H1 (cell line): Measurements from ENCODE around the gene FNDC1. TPM values are rescaled to one million over a fixed set of nuclear protein-coding genes. Genes with fewer than 3 reads are reported as not detected.

Experiments
- CTCF ChIA-PET: fragments of 300-600 bp; sonication (Branson Sonifier 250); formaldehyde crosslinking; loops from one replicate; lab custom pipeline; 2021; ENCODE audit not compliant: partially characterized antibody; lab: Charles Lee
- POLR2A ChIA-PET: fragments of 300-600 bp; sonication (Branson Sonifier 250); formaldehyde crosslinking; loops from one replicate; lab custom pipeline; 2021; ENCODE audit warnings: inconsistent platforms; ENCODE audit not compliant: partially characterized antibody; lab: Charles Lee
- DNase-seq, 2 experiments: peaks; one replicate each; pipeline versions ENCODE4 v3.0.0 to v3.0.0-alpha.2; 2010 to 2022; ENCODE audit warnings: low spot score in 2 of 2, low read depth in 1 of 2, mixed read lengths in 1 of 2
- FAIRE-seq: peaks from 2 replicates; lab custom pipeline; 2011; peaks lifted over from hg19 to GRCh38; lab: Jason Lieb, UNC
- H2AFZ ChIP-seq: 2 replicates; pipeline ENCODE4 v1.8.1; 2012; ENCODE audit warnings: low read length, inconsistent platforms
- H2AK5ac ChIP-seq: 2 replicates; pipeline ENCODE4 v1.6.1; 2013; ENCODE audit warnings: low read depth, low read length
- H2BK120ac ChIP-seq: replicated peaks from 2 replicates; pipeline ENCODE3; 2013; ENCODE audit warnings: low read depth, low read length, inconsistent platforms
- H2BK12ac ChIP-seq: 2 replicates; pipeline ENCODE4 v1.6.1; 2013; ENCODE audit warnings: low read depth, low read length
- H2BK15ac ChIP-seq: 2 replicates; pipeline ENCODE4 v1.6.1; 2013; ENCODE audit warnings: low read length
- H2BK20ac ChIP-seq: 2 replicates; pipeline ENCODE4 v1.6.1; 2013; ENCODE audit warnings: low read length
- H2BK5ac ChIP-seq: 2 replicates; pipeline ENCODE4 v1.6.1; 2013; ENCODE audit warnings: low read depth, low read length
- H3K14ac ChIP-seq: 2 replicates; pipeline ENCODE4 v1.6.1; 2013; ENCODE audit warnings: inconsistent platforms; ENCODE audit not compliant: insufficient read length
- H3K18ac ChIP-seq: 2 replicates; pipeline ENCODE4 v1.6.1; 2013; ENCODE audit warnings: low read length; ENCODE audit errors: extremely low read depth
- H3K23ac ChIP-seq: 2 replicates; pipeline ENCODE4 v1.6.1; 2013; ENCODE audit warnings: inconsistent platforms; ENCODE audit not compliant: insufficient read length
- H3K23me2 ChIP-seq: 2 replicates; pipeline ENCODE4 v1.6.1; 2013; ENCODE audit warnings: low read depth, low read length
- H3K27ac ChIP-seq: 2 replicates; pipeline ENCODE4 v1.6.1; 2011; ENCODE audit warnings: low read depth, low read length, inconsistent platforms
- H3K27me3 ChIP-seq, 4 experiments: replicated peaks in 1 of 4; 1 replicate in 1 of 4; 2 replicates in 3 of 4; pipeline versions ENCODE4 v1.6.1 to v1.8.1; 2011 to 2013; ENCODE audit warnings: low read length in 3 of 4, mild to moderate bottlenecking in 3 of 4, inconsistent platforms in 2 of 4, mixed read lengths in 2 of 4, moderate library complexity in 1 of 4; ENCODE audit not compliant: control insufficient read depth in 3 of 4, insufficient read depth in 3 of 4; ENCODE audit errors: extremely low read depth in 1 of 4
- H3K36me3 ChIP-seq, 4 experiments: 2 replicates each; pipeline versions ENCODE4 v1.6.1 to v1.8.1; 2011 to 2013; ENCODE audit warnings: mild to moderate bottlenecking in 4 of 4, low read length in 3 of 4, moderate library complexity in 2 of 4, control low read depth in 1 of 4, inconsistent platforms in 1 of 4; ENCODE audit not compliant: insufficient read depth in 4 of 4, control insufficient read depth in 2 of 4
- H3K4ac ChIP-seq: replicated peaks from 2 replicates; pipeline ENCODE3; 2013; ENCODE audit warnings: low read length, low read depth, mixed read lengths, inconsistent platforms; ENCODE audit not compliant: insufficient read length
- H3K4me1 ChIP-seq, 4 experiments: replicated peaks in 1 of 4; 1 replicate in 1 of 4; 2 replicates in 3 of 4; pipeline versions ENCODE4 v1.6.1 to v1.8.1; 2011 to 2013; ENCODE audit warnings: low read length in 3 of 4, inconsistent platforms in 2 of 4, mixed read lengths in 1 of 4; ENCODE audit not compliant: insufficient read depth in 4 of 4, control insufficient read depth in 3 of 4
- H3K4me2 ChIP-seq, 2 experiments: 2 replicates each; pipeline versions ENCODE4 v1.6.1 to v1.8.1; 2011 to 2013; ENCODE audit warnings: low read depth in 2 of 2, low read length in 2 of 2, control low read depth in 1 of 2, inconsistent platforms in 1 of 2, mild to moderate bottlenecking in 1 of 2; ENCODE audit not compliant: insufficient read depth in 1 of 2
- H3K4me3 ChIP-seq, 4 experiments: fragments of 200-600, 300-600 bp in 1 of 4; sonication (generic), shearing (Covaris generic), sonication (Bioruptor Twin) in 1 of 4; 2 replicates each; pipeline versions ENCODE4 v1.5.1 to v1.8.1; 2011 to 2016; ENCODE audit warnings: low read length in 4 of 4, low read depth in 3 of 4, control low read depth in 2 of 4, inconsistent platforms in 2 of 4, mild to moderate bottlenecking in 2 of 4, mixed read lengths in 1 of 4, moderate library complexity in 1 of 4; ENCODE audit not compliant: insufficient read depth in 2 of 4; ENCODE audit errors: extremely low read depth in 1 of 4
- H3K56ac ChIP-seq: replicated peaks from 2 replicates; pipeline ENCODE3; 2013; ENCODE audit warnings: low read depth, mild to moderate bottlenecking, mixed read lengths, low read length, inconsistent platforms; ENCODE audit not compliant: insufficient read length
- H3K79me1 ChIP-seq: 2 replicates; pipeline ENCODE4 v1.6.1; 2013; ENCODE audit warnings: low read depth, low read length, control low read depth
- H3K79me2 ChIP-seq, 2 experiments: 2 replicates each; pipeline versions ENCODE4 v1.6.1 to v1.8.1; 2012 to 2013; ENCODE audit warnings: low read length in 2 of 2, mild to moderate bottlenecking in 2 of 2, inconsistent platforms in 1 of 2; ENCODE audit not compliant: insufficient read depth in 2 of 2, control insufficient read depth in 1 of 2
- H3K9ac ChIP-seq, 4 experiments: replicated peaks in 1 of 4; 1 replicate in 1 of 4; 2 replicates in 3 of 4; pipeline versions ENCODE4 v1.6.1 to v1.8.1; 2011 to 2013; ENCODE audit warnings: low read depth in 3 of 4, low read length in 3 of 4, control low read depth in 2 of 4, mild to moderate bottlenecking in 2 of 4, moderate library complexity in 2 of 4, inconsistent platforms in 1 of 4; ENCODE audit errors: extremely low read depth in 1 of 4
- H3K9me3 ChIP-seq, 2 experiments: 2 replicates each; pipeline versions ENCODE4 v1.6.1 to v1.8.1; 2012 to 2013; ENCODE audit warnings: mild to moderate bottlenecking in 2 of 2, moderate library complexity in 2 of 2, control low read depth in 1 of 2, inconsistent platforms in 1 of 2, low read depth in 1 of 2, low read length in 1 of 2, mixed read lengths in 1 of 2; ENCODE audit not compliant: insufficient read depth in 2 of 2
- H4K20me1 ChIP-seq, 2 experiments: replicated peaks in 1 of 2; 2 replicates each; pipeline versions ENCODE3 to v1.8.1; 2011 to 2013; ENCODE audit warnings: inconsistent platforms in 2 of 2, low read length in 2 of 2, mild to moderate bottlenecking in 1 of 2; ENCODE audit not compliant: insufficient read depth in 2 of 2, control insufficient read depth in 1 of 2
- H4K5ac ChIP-seq: 2 replicates; pipeline ENCODE4 v1.6.1; 2013; ENCODE audit warnings: low read length, low read depth, mixed read lengths, inconsistent platforms; ENCODE audit not compliant: insufficient read length
- H4K8ac ChIP-seq: 2 replicates; pipeline ENCODE4 v1.8.0; 2013; ENCODE audit warnings: mild to moderate bottlenecking, moderate library complexity, low read length, inconsistent platforms; ENCODE audit not compliant: insufficient read depth; ENCODE audit errors: extremely low read depth
- H4K91ac ChIP-seq: replicated peaks from 2 replicates; pipeline ENCODE3; 2013; ENCODE audit warnings: low read length, mixed read lengths, inconsistent platforms; ENCODE audit not compliant: insufficient read length
- CTBP2 ChIP-seq: IDR thresholded peaks from 2 replicates; pipeline ENCODE4 v1.7.0; 2011; ENCODE audit warnings: borderline replicate concordance, mild to moderate bottlenecking, moderate library complexity, mixed read lengths, low read length; ENCODE audit not compliant: insufficient read depth, insufficient read length
- EZH2 ChIP-seq: fragments of 200-600 bp; sonication (generic); IDR thresholded peaks from 2 replicates; pipeline ENCODE4 v1.7.1; 2012; ENCODE audit warnings: low read depth, mild to moderate bottlenecking, moderate library complexity, low read length, inconsistent platforms; ENCODE audit not compliant: severe bottlenecking
- PHF8 ChIP-seq: fragments of 200-600 bp; sonication (generic); conservative IDR thresholded peaks from 2 replicates; pipeline ENCODE4 v1.7.1; 2012; ENCODE audit warnings: low read depth, mild to moderate bottlenecking, inconsistent platforms, low read length, moderate library complexity
- SIRT6 ChIP-seq: IDR thresholded peaks from one replicate; pipeline ENCODE4 v1.7.1; 2012; ENCODE audit warnings: low read length, inconsistent platforms
- SUZ12 ChIP-seq: fragments of 200-600 bp; sonication (generic); IDR thresholded peaks from 2 replicates; pipeline ENCODE4 v1.6.1; 2012; ENCODE audit warnings: mild to moderate bottlenecking, inconsistent platforms, low read length, moderate library complexity, mixed read lengths
- TAF7 ChIP-seq: optimal IDR thresholded peaks from 2 replicates; pipeline ENCODE3; 2011; ENCODE audit warnings: low read depth, mild to moderate bottlenecking, inconsistent platforms, low read length, moderate library complexity, borderline replicate concordance
- WGBS, 2 experiments: shearing (Covaris generic) in 1 of 2; methylation state at CpG; one replicate each; pipeline versions ENCODE4 v1.1.6 to v1.1.7; 2013 to 2015; ENCODE audit warnings: low lambda C conversion rate in 2 of 2, mixed read lengths in 2 of 2, inconsistent platforms in 1 of 2, low coverage in 1 of 2, missing lambda C conversion rate in 1 of 2; ENCODE audit not compliant: insufficient replicate concordance in 2 of 2, insufficient coverage in 1 of 2, insufficient read length in 1 of 2; ENCODE audit errors: extremely low coverage in 1 of 2, missing lambda C conversion rate in 1 of 2; 5-methylcytosine and 5-hydroxymethylcytosine counted together
- polyA plus RNA-seq, 7 experiments: library from polyadenylated mRNA; depleted of rRNA in 3 of 7; stranded (reverse) in 5 of 7; unstranded in 2 of 7; fragments of >200 nt in 5 of 7; fragments of 200-250 nt in 2 of 7; gene quantifications; 1 replicate in 5 of 7; 2 replicates in 1 of 7; 4 replicates in 1 of 7; pipeline versions ENCODE4 v1.2.1 to v1.2.3, GENCODE V29; 2011 to 2013; ENCODE audit warnings: missing spikeins in 2 of 7, mixed read lengths in 2 of 7
- total RNA-seq: library from RNA; stranded (reverse); fragmentation: NEBNext Ultra II Directional; extraction: Animal tissue kit (Norgen Biotek cat#: 25700); gene quantifications from 2 replicates; pipeline ENCODE4 v1.2.1, GENCODE V29; 2021

Gene FNDC1
- total and polyA plus RNA-seq, 2 of the 8 experiments (the other 6 are each of a cell fraction or from before 2014, with no cell fraction given): 0.06 to 0.30 TPM

DNA sequence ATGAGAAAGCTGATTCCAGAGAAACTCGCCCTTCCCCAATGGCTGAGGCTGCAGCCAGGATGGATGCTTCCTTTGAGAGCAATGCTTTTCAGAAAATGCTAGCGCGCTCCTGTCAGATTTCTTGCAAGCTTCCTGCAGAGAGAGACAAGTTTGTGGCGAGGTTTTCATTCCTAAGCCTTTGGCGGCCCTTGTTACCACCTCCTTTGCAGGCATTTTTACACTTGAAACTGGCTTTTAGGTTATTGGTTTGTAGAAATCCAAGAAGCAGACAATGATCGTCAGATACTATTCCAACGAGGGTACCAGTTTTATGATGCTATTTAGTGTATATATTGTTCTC, 1.1 kb downstream of the FNDC1 start:
- H3K14ac ChIP-seq: no peak overlapping the region
- DNase-seq (no peak), FAIRE-seq (no peak)
- no peak overlapping the region for H3K23ac ChIP-seq
- no peak overlapping the region for H2BK12ac ChIP-seq
- peak overlapping the region; percentile 71 to 96 for H3K4me2 ChIP-seq
- ChIA-PET CTCF (interaction anchor here (0.6 to 2.4 kb wide), 3 partner anchors 485 to 682 kb away, joined by 3 to 8 read pairs (median 3); no protein-coding TSS in a partner anchor), POLR2A (interaction anchor here (0.9 to 1.1 kb wide), 2 partner anchors 232 to 556 kb away, joined by 3 read pairs; no protein-coding TSS in a partner anchor)
- no peak overlapping the region for H3K27ac ChIP-seq
- no peak overlapping the region for H4K91ac ChIP-seq
- peak overlapping the region; percentile 33 to 57 (median 48); a peak in 5 of 8 replicates for H3K4me3 ChIP-seq
- H2BK15ac ChIP-seq: no peak overlapping the region
- peak overlapping the region; percentile 46; the same call in 1 of the 2 replicates for H2AFZ ChIP-seq
- H2BK5ac ChIP-seq: no peak overlapping the region
- no peaks in the 10 kb centered on the region for H3K79me2 ChIP-seq
- no peaks in the 10 kb centered on the region for H3K79me1 ChIP-seq
- no peak overlapping the region for H2BK120ac ChIP-seq
- peak overlapping the region in 1 of 4 experiments; percentile 10; a peak in 2 of 7 replicates for H3K9ac ChIP-seq
- peaks cover 6% of the 10 kb centered on the region; the same call in 1 of the 2 replicates for H3K23me2 ChIP-seq
- H2BK20ac ChIP-seq: no peak overlapping the region
- H3K36me3 ChIP-seq: peaks cover 0 to 3% (median 0%) of the 10 kb centered on the region in 4 experiments; a peak in 1 of 8 replicates
- H4K8ac ChIP-seq: no peak overlapping the region
- no peak overlapping the region for H4K5ac ChIP-seq
- no peaks in the 10 kb centered on the region for H4K20me1 ChIP-seq
- no peak overlapping the region for H2AK5ac ChIP-seq
- peaks cover 33 to 77% (median 54%) of the 10 kb centered on the region in 4 experiments for H3K27me3 ChIP-seq
- H3K4me1 ChIP-seq: peaks cover 0 to 11% (median 4%) of the 10 kb centered on the region in 4 experiments; a peak in 5 of 7 replicates
- 21% methylated on average over 7 of the region's 7 CpGs; no CpG with 5 or more reads in 1 of the 2 experiments for whole genome bisulfite sequencing, 2 experiments
- H3K56ac ChIP-seq: no peak overlapping the region
- H3K4ac ChIP-seq: no peak overlapping the region
- no peak overlapping the region for H3K18ac ChIP-seq
- no peak for TF ChIP-seq CTBP2
- peak; percentile 21; the same call in 1 of the 2 replicates for TF ChIP-seq SUZ12
- no peak for TF ChIP-seq TAF7
- no peak for TF ChIP-seq SIRT6
- no peak for TF ChIP-seq PHF8
- peak; percentile 22 for TF ChIP-seq EZH2
- H3K9me3 ChIP-seq: no peaks in the 10 kb centered on the region
